PC-9 (cell line): Measurements from ENCODE around the gene PPP2R2C. TPM values are rescaled to one million over a fixed set of nuclear protein-coding genes. Genes with fewer than 3 reads are reported as not detected.
A peak's percentile ranks its signal among the peaks of the same experiment; 100 is the strongest.

Experiments used
- BruUV-seq: library from RNA; stranded (reverse); fragments of 400-500 nt; replicated peaks from 2 replicates; lab custom pipeline; 2021; lab: Mats Ljungman, UMichigan
- CTCF ChIA-PET: fragments of 300-600 bp; sonication (Branson Sonifier 250); formaldehyde crosslinking; loops from one replicate; lab custom pipeline; 2022; ENCODE audit warnings: antibody characterized with exemption; lab: Charles Lee
- POLR2A ChIA-PET: fragments of 300-600 bp; sonication (Branson Sonifier 250); formaldehyde crosslinking; loops from one replicate; lab custom pipeline; 2022; ENCODE audit warnings: antibody characterized with exemption; ENCODE audit not compliant: unreplicated experiment; lab: Charles Lee
- DNase-seq, 2 experiments: peaks; one replicate each; pipeline versions ENCODE4 v3.0.0 to v3.0.0-alpha.2; 2015 to 2022; ENCODE audit warnings: mixed read lengths in 1 of 2
- H2AFZ ChIP-seq: fragments of 200-600 bp; sonication (generic); 2 replicates; pipeline ENCODE4 v1.8.1; 2017; ENCODE audit warnings: antibody characterized with exemption
- H3F3A ChIP-seq: fragments of 200-600 bp; sonication (generic); 2 replicates; pipeline ENCODE4 v1.8.1; 2017; ENCODE audit warnings: antibody characterized with exemption, mild to moderate bottlenecking, low read depth; ENCODE audit not compliant: insufficient read depth
- H3K27ac ChIP-seq: fragments of 200-600 bp; sonication (generic); 2 replicates; pipeline ENCODE4 v1.6.1; 2016; ENCODE audit warnings: mixed run types
- H3K27me3 ChIP-seq: fragments of 200-600 bp; sonication (generic); 2 replicates; pipeline ENCODE4 v1.6.1; 2016; ENCODE audit warnings: low read depth, mixed run types; ENCODE audit not compliant: insufficient read depth
- H3K36me3 ChIP-seq: fragments of 200-600 bp; sonication (generic); 2 replicates; pipeline ENCODE4 v1.6.1; 2016; ENCODE audit warnings: low read depth, mixed run types
- H3K4me1 ChIP-seq: fragments of 200-600 bp; sonication (generic); replicated peaks from 2 replicates; pipeline ENCODE4 v1.6.1; 2016; ENCODE audit warnings: mixed run types; ENCODE audit not compliant: insufficient read depth
- H3K4me2 ChIP-seq: fragments of 200-600 bp; sonication (generic); 2 replicates; pipeline ENCODE4 v1.6.1; 2017; ENCODE audit warnings: mixed run types
- H3K4me3 ChIP-seq: fragments of 200-600 bp; sonication (generic); 2 replicates; pipeline ENCODE4 v1.6.1; 2016; ENCODE audit warnings: mixed run types
- H3K79me2 ChIP-seq: fragments of 200-600 bp; sonication (generic); 2 replicates; pipeline ENCODE4 v1.6.1; 2017; ENCODE audit warnings: low read depth, mixed run types
- H3K9me2 ChIP-seq: fragments of 200-600 bp; sonication (generic); 2 replicates; pipeline ENCODE4 v1.8.1; 2017; ENCODE audit warnings: mild to moderate bottlenecking; ENCODE audit not compliant: insufficient read depth
- H3K9me3 ChIP-seq: fragments of 200-600 bp; sonication (generic); 2 replicates; pipeline ENCODE4 v1.8.1; 2016; ENCODE audit warnings: low read depth; ENCODE audit not compliant: insufficient read depth
- H4K20me1 ChIP-seq: fragments of 200-600 bp; sonication (generic); 2 replicates; pipeline ENCODE4 v1.8.1; 2017; ENCODE audit not compliant: insufficient read depth
- CTCF ChIP-seq: fragments of 200-600 bp; sonication (generic); conservative IDR thresholded peaks from 2 replicates; pipeline ENCODE4 v1.6.1; 2017; ENCODE audit warnings: mixed run types, antibody characterized with exemption, mild to moderate bottlenecking, moderate library complexity
- EZH2 ChIP-seq: fragments of 200-600 bp; sonication (generic); IDR thresholded peaks from 2 replicates; pipeline ENCODE4 v1.8.0; 2017; ENCODE audit warnings: antibody characterized with exemption, low read depth
- intact Hi-C: fragments of 100-400 bp; cut with micrococcal nuclease; formaldehyde crosslinking; loops from one replicate; pipeline ENCODE4 v1.10.0; 2022; ENCODE audit not compliant: unreplicated experiment
- total RNA-seq: library from RNA; stranded (reverse); gene quantifications from 2 replicates; pipeline ENCODE4 v1.2.3, GENCODE V29; 2021

PPP2R2C gene
- total RNA-seq, 1 experiment from 2014 or later: 40.9 TPM

GRCh38 chr4:6393066-6393465 lies 79.3 kb downstream of the PPP2R2C start:
- Histone ChIP-seq H3K36me3 (no peaks in the 10 kb centered on the region), H3K4me2 (no peak overlapping the region), H3F3A (peaks cover 10% of the 10 kb centered on the region; the same call in 1 of the 2 replicates), H3K79me2 (no peaks in the 10 kb centered on the region), H3K9me2 (no peaks in the 10 kb centered on the region), H4K20me1 (no peaks in the 10 kb centered on the region), H3K4me3 (no peak overlapping the region), H3K27ac (0 out of 2 replicates have a peak overlapping the region, but pooled peaks have one; percentile 88), H3K9me3 (no peaks in the 10 kb centered on the region), H3K27me3 (no peaks in the 10 kb centered on the region), H3K4me1 (peaks cover 26% of the 10 kb centered on the region), H2AFZ (no peak overlapping the region)
- TF ChIP-seq EZH2 (no peak), CTCF (no peak)
- intact Hi-C loops: loop anchor here (5.0 kb wide), 1 partner anchor 79 kb away; the partner anchor contains the start of gene PPP2R2C
- ChIA-PET POLR2A (no interaction called here), CTCF (no interaction called here)
- no peak for DNase-seq
- no TSS peak for BruUV-seq

- Histone ChIP-seq H3K4me2 (peak overlapping the region; percentile 80; the same call in 1 of the 2 replicates), H3K9me2 (no peaks in the 10 kb centered on the region), H3K9me3 (no peaks in the 10 kb centered on the region), H2AFZ (no peak overlapping the region), H3K79me2 (no peaks in the 10 kb centered on the region), H3K36me3 (no peaks in the 10 kb centered on the region), H3K27me3 (no peaks in the 10 kb centered on the region), H3F3A (peaks cover 10% of the 10 kb centered on the region; the same call in 1 of the 2 replicates), H3K4me3 (no peak overlapping the region), H3K4me1 (peaks cover 26% of the 10 kb centered on the region), H4K20me1 (no peaks in the 10 kb centered on the region), H3K27ac (peak overlapping the region; percentile 88)
- intact Hi-C loops: loop anchor here (5.0 kb wide), 1 partner anchor 80 kb away; the partner anchor contains the start of gene PPP2R2C
- no TSS peak for BruUV-seq
- TF ChIP-seq EZH2 (no peak), CTCF (no peak)
- POLR2A ChIA-PET: no interaction called here
- DNase-seq: no peak
- CTCF ChIA-PET: interaction anchor here (0.6 kb wide), 1 partner anchor 129 kb away, joined by 4 read pairs; no protein-coding TSS in a partner anchor
Measured at GRCh38 chr4:6392407-6392806, 80.0 kb downstream of the PPP2R2C start.

- Histone ChIP-seq H3K79me2 (no peaks in the 10 kb centered on the region), H3F3A (peaks cover 10% of the 10 kb centered on the region; the same call in 1 of the 2 replicates), H3K9me2 (no peaks in the 10 kb centered on the region), H3K4me1 (peaks cover 26% of the 10 kb centered on the region), H2AFZ (0 out of 2 replicates have a peak overlapping the region, but pooled peaks have one; percentile 39), H3K36me3 (no peaks in the 10 kb centered on the region), H4K20me1 (no peaks in the 10 kb centered on the region), H3K9me3 (no peaks in the 10 kb centered on the region), H3K4me3 (no peak overlapping the region; the same call in 1 of the 2 replicates), H3K4me2 (peak overlapping the region; percentile 80), H3K27ac (peak overlapping the region; percentile 88), H3K27me3 (no peaks in the 10 kb centered on the region)
- no TSS peak for BruUV-seq
- peak; percentile 48 to 84 for DNase-seq
- TF ChIP-seq CTCF (no peak), EZH2 (no peak)
- ChIA-PET POLR2A (no interaction called here), CTCF (interaction anchor here (0.6 kb wide), 1 partner anchor 130 kb away, joined by 4 read pairs; no protein-coding TSS in a partner anchor)
- intact Hi-C loops: loop anchor here (5.0 kb wide), 1 partner anchor 80 kb away; the partner anchor contains the start of gene PPP2R2C
Measured at GRCh38 chr4:6391852-6392188, 80.6 kb downstream of the PPP2R2C start.
